Stomach (tissue), 9 donors: ENCODE data around the gene CCNB2. TPM values are rescaled to one million over a fixed set of nuclear protein-coding genes. Genes with fewer than 3 reads are reported as not detected.
A peak's percentile ranks its signal among the peaks of the same experiment; 100 is the strongest.
"Not testable (repeated sequence)": the region's sequence is repeated elsewhere in the genome, so short reads cannot be mapped to it uniquely, and the experiment has no call there.

Experiments used
- DNase-seq, 2 donors: peaks; one replicate each; pipeline versions ENCODE4 v3.0.0 to v3.0.0-alpha.2; 2013 to 2019
- H3K27ac ChIP-seq, 5 donors: fragments of 200-600 bp in 4 of 5; sonication (generic) in 4 of 5; one replicate each; pipeline ENCODE4 v1.5.1; 2013 to 2019; ENCODE audit warnings: mild to moderate bottlenecking in 1 of 5, moderate library complexity in 1 of 5
- H3K27me3 ChIP-seq, 3 donors: fragments of 200-600 bp; sonication (generic); one replicate each; pipeline ENCODE4 v1.5.1; 2017 to 2019; ENCODE audit warnings: mixed run types in 1 of 3
- H3K36me3 ChIP-seq, 4 donors: fragments of 200-600 bp; sonication (generic); 1 replicate in 3 of 4; 2 replicates in 1 of 4; pipeline ENCODE4 v1.5.1; 2016 to 2019
- H3K4me1 ChIP-seq, 4 donors: fragments of 200-600 bp; sonication (generic); one replicate each; pipeline ENCODE4 v1.5.1; 2016 to 2019
- H3K4me3 ChIP-seq, 4 donors: fragments of 200-600 bp; sonication (generic) in 3 of 4; one replicate each; pipeline ENCODE4 v1.5.1; 2016 to 2019; ENCODE audit warnings: mild to moderate bottlenecking in 1 of 4
- H3K9me3 ChIP-seq, 4 donors: fragments of 200-600 bp; sonication (generic); one replicate each; pipeline ENCODE4 v1.5.1; 2016 to 2019
- CTCF ChIP-seq, 7 experiments: fragments of 450-650 bp in 4 of 7; fragments of 200-600 bp in 3 of 7; sonication (generic) in 3 of 7; IDR thresholded peaks; one replicate each; pipeline ENCODE4 v1.5.1; 2016 to 2019; ENCODE audit warnings: antibody characterized with exemption in 7 of 7, control low read depth in 2 of 7, mild to moderate bottlenecking in 1 of 7
- EP300 ChIP-seq: sonication (generic); formaldehyde crosslinking; IDR thresholded peaks from one replicate; pipeline ENCODE4 v1.6.1; 2017; ENCODE audit warnings: antibody characterized with exemption
- POLR2A ChIP-seq, 4 donors: fragments of 450-650 bp; IDR thresholded peaks; one replicate each; pipeline ENCODE4 v1.6.1; 2016; ENCODE audit warnings: antibody characterized with exemption in 4 of 4, control low read depth in 2 of 4, mild to moderate bottlenecking in 1 of 4, moderate library complexity in 1 of 4
- POLR2AphosphoS5 ChIP-seq, 3 donors: sonication (generic); formaldehyde crosslinking; IDR thresholded peaks; one replicate each; pipeline ENCODE4 v1.6.1; 2016; ENCODE audit warnings: antibody characterized with exemption in 3 of 3
- WGBS, 5 donors: extraction: QIAGEN DNeasy Blood & Tissue Kit in 3 of 5; methylation state at CpG; one replicate each; pipeline versions ENCODE4 v1.1.5 to v1.1.7; 2013 to 2018; 5-methylcytosine and 5-hydroxymethylcytosine counted together
- intact Hi-C: fragments of 100-400 bp; cut with DNase I; formaldehyde crosslinking; loops from one replicate; pipeline ENCODE4 v1.15.1; 2023; ENCODE audit warnings: low total_unique reads
- polyA plus RNA-seq, 3 donors: library from polyadenylated mRNA; stranded (reverse); fragments of 200-250 nt; gene quantifications; one replicate each; pipeline ENCODE4 v1.2.3, GENCODE V29; 2013
- total RNA-seq, 5 donors: library from RNA; depleted of rRNA; stranded (reverse); fragments of >200 nt; gene quantifications; one replicate each; pipeline versions ENCODE4 v1.1.0 to v1.2.3, GENCODE V29; 2014 to 2016
- donor health status: healthy with polysubstance abuse.
- donor health status: Bipolar disorder and iron deficiency.
- donor health status: healthy.

Gene CCNB2
- total and polyA plus RNA-seq, 8 donors, result 3.1 to 12.1 (median 6.2) TPM; not detected in 2

- H3K4me3 ChIP-seq, result no peak overlapping the region
- 84 to 92% (median 87%) methylated on average over 8 to 9 of the region's 9 CpGs for WGBS, 5 donors
- peak in 1 of 2 donors; percentile 11 for DNase-seq
- TF ChIP-seq POLR2A (IDR thresholded peaks at IDR 0.05), result no peak
- H3K9me3 ChIP-seq, result no peaks in the 10 kb centered on the region
- H3K36me3 ChIP-seq, result peaks cover 15 to 76% (median 72%) of the 10 kb centered on the region in 4 donors
- intact Hi-C loops, result no loop called here
- H3K27ac ChIP-seq, result no peak overlapping the region
- H3K4me1 ChIP-seq, result no peaks in the 10 kb centered on the region
- no peaks in the 10 kb centered on the region for H3K27me3 ChIP-seq
Measured at GRCh38 chr15:59140422-59141226, 35.7 kb downstream of the CCNB2 start.

GRCh38 chr15:59143281-59143680 is 38.3 kb downstream of the CCNB2 start:
- Histone ChIP-seq H3K36me3 (peaks cover 0 to 74% (median 65%) of the 10 kb centered on the region in 4 donors), H3K4me3 (no peak overlapping the region), H3K27ac (no peak overlapping the region), H3K27me3 (no peaks in the 10 kb centered on the region), H3K4me1 (peaks cover 0 to 5% (median 2%) of the 10 kb centered on the region in 4 donors), H3K9me3 (no peaks in the 10 kb centered on the region)
- 85 to 99% (median 93%) methylated on average over 5 of the region's 5 CpGs for WGBS, 5 donors
- DNase-seq, result no peak
- TF ChIP-seq POLR2AphosphoS5 (IDR thresholded peaks at IDR 0.05) (no peak), CTCF (IDR thresholded peaks at IDR 0.05) (no peak), EP300 (no peak), POLR2A (IDR thresholded peaks at IDR 0.05) (no peak)
- intact Hi-C loops, result no loop called here

- H3K27ac ChIP-seq, intact Hi-C loops, H3K27me3 ChIP-seq, H3K9me3 ChIP-seq, H3K4me3 ChIP-seq, H3K4me1 ChIP-seq: not testable (repeated sequence)
- WGBS, 5 donors, result 84 to 87% (median 85%) methylated on average over 10 of the region's 10 CpGs
- H3K36me3 ChIP-seq, result peaks cover 6 to 76% (median 65%) of the 10 kb centered on the region in 4 donors
- DNase-seq, result peak in 1 of 2 donors; percentile 20
Measured at GRCh38 chr15:59144594-59144993, 39.6 kb downstream of the CCNB2 start.

GRCh38 chr15:59147666-59148065 is 42.7 kb downstream of the CCNB2 start:
- Histone ChIP-seq H3K9me3 (no peaks in the 10 kb centered on the region), H3K4me1 (peaks cover 0 to 8% (median 3%) of the 10 kb centered on the region in 4 donors), H3K27me3 (no peaks in the 10 kb centered on the region), H3K27ac (no peak overlapping the region), H3K36me3 (peaks cover 20 to 97% (median 88%) of the 10 kb centered on the region in 4 donors), H3K4me3 (no peak overlapping the region)
- WGBS, 5 donors, result 84 to 96% (median 94%) methylated on average over 5 of the region's 5 CpGs
- no peak for DNase-seq
- TF ChIP-seq CTCF (IDR thresholded peaks at IDR 0.05) (no peak), POLR2A (IDR thresholded peaks at IDR 0.05) (no peak), EP300 (no peak), POLR2AphosphoS5 (IDR thresholded peaks at IDR 0.05) (no peak)
- intact Hi-C loops, result no loop called here

- 62 to 81% (median 73%) methylated on average over 2 of the region's 2 CpGs for WGBS, 5 donors
- no peak for DNase-seq
- no peak overlapping the region for H3K27ac ChIP-seq
- intact Hi-C loops, result no loop called here
- no peaks in the 10 kb centered on the region for H3K27me3 ChIP-seq
- no peaks in the 10 kb centered on the region for H3K9me3 ChIP-seq
- TF ChIP-seq POLR2A (IDR thresholded peaks at IDR 0.05) (no peak), POLR2AphosphoS5 (IDR thresholded peaks at IDR 0.05) (no peak)
- peaks cover 26 to 97% (median 88%) of the 10 kb centered on the region in 4 donors for H3K36me3 ChIP-seq
- H3K4me3 ChIP-seq, result no peak overlapping the region
- H3K4me1 ChIP-seq, result peaks cover 0 to 8% (median 3%) of the 10 kb centered on the region in 4 donors
Measured at GRCh38 chr15:59148153-59148833, 43.3 kb downstream of the CCNB2 start.
